ENCODE data around the gene NFKB1. TPM values are rescaled to one million over a fixed set of nuclear protein-coding genes. Genes with fewer than 3 reads are reported as not detected.

The NFKB1 gene
- polyA plus RNA-seq, 1 donor (not counting 4 experiments of a cell fraction or from before 2014, with no cell fraction given): 21.8 TPM

DNA sequence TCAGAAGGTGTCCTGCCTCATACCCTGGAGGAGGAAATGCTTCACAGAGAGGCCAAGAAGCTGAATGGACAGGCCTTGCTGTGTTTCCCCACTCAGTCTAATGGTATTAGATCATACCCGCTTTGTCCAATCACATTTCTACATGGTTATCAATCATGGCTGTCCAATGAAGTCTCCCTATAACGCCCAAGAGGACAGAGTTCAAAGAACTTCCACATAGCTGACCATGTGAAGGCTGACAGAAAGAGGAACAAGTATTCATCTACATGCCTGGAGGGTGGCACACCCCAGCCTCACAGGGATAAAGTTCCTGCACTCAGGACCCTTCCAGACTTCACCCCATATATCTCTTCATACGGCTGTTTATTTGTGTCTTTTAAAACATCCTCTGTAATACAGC, 136.2 kb downstream of the NFKB1 start:
- dilution Hi-C loops (cut with MboI; ENCODE audit: extremely low pct_ligation_motif_present, low sequenced_read_pairs): no loop called here
- no peak for FAIRE-seq

DNA sequence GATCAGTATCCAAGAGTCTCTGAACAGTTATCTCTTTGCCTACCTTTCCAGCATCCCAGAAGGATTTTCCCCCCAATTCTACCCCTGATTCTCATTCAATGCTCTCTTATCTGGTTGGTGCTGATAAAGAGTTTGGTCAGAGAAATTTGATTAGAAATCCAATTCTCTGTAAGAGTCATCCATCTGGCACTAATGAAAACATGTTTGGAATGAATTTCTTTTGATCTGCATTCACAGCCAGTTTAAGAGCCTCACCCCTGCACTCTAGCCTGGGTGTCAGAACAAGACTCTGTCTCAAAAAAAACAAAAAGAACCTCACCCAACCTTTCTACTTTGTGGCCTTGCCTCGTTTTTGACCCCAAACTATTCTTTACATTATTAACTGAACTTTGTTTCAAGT, 137.5 kb downstream of the NFKB1 start:
- H3K9me1 ChIP-seq (ENCODE audit: control insufficient read depth, extremely low read depth, insufficient read depth, low read length): no peaks in the 10 kb centered on the region
- no peaks in the 10 kb centered on the region for H3K4me1 ChIP-seq (ENCODE audit: control insufficient read depth, extremely low read depth, insufficient read depth, low read length)
- H3K27me3 ChIP-seq (ENCODE audit: control insufficient read depth, extremely low read depth, insufficient read depth, low read length): no peaks in the 10 kb centered on the region
- H3K9ac ChIP-seq (ENCODE audit: control insufficient read depth, extremely low read depth, insufficient read depth, low read length): no peak overlapping the region
- no peak overlapping the region for H3K27ac ChIP-seq (ENCODE audit: control insufficient read depth, insufficient read depth, low read length)
- no peak overlapping the region for H3K4me3 ChIP-seq (ENCODE audit: control insufficient read depth in 2 of 3, extremely low read depth in 1 of 3, insufficient read depth in 2 of 3, low read depth in 1 of 3, low read length in 3 of 3)
- H3K36me3 ChIP-seq (ENCODE audit: control insufficient read depth in 2 of 2, extremely low read depth in 1 of 2, insufficient read depth in 2 of 2, low read length in 2 of 2): peaks cover 0 to 6% of the 10 kb centered on the region in 2 experiments
- dilution Hi-C loops (cut with MboI; ENCODE audit: extremely low pct_ligation_motif_present, low sequenced_read_pairs): no loop called here
- H3K4me2 ChIP-seq (ENCODE audit: control insufficient read depth, extremely low read depth, insufficient read depth, low read depth, low read length): no peak overlapping the region
- H4K20me1 ChIP-seq (ENCODE audit: control insufficient read depth, extremely low read depth, insufficient read depth, low read length): no peaks in the 10 kb centered on the region
- H3K79me2 ChIP-seq (ENCODE audit: control insufficient read depth, insufficient read depth, low read length): no peaks in the 10 kb centered on the region
- DNase-seq (ENCODE audit: low read depth, low spot score): no peak
- no peak for FAIRE-seq
- H3K9me3 ChIP-seq (ENCODE audit: control insufficient read depth, low read depth, low read length): no peaks in the 10 kb centered on the region
- no peak overlapping the region for H2AFZ ChIP-seq (ENCODE audit: control insufficient read depth, low read length)
- TF ChIP-seq EZH2 (IDR thresholded peaks at IDR 0.05; ENCODE audit: low read length): no peak
- TF ChIP-seq, protein P1, sequence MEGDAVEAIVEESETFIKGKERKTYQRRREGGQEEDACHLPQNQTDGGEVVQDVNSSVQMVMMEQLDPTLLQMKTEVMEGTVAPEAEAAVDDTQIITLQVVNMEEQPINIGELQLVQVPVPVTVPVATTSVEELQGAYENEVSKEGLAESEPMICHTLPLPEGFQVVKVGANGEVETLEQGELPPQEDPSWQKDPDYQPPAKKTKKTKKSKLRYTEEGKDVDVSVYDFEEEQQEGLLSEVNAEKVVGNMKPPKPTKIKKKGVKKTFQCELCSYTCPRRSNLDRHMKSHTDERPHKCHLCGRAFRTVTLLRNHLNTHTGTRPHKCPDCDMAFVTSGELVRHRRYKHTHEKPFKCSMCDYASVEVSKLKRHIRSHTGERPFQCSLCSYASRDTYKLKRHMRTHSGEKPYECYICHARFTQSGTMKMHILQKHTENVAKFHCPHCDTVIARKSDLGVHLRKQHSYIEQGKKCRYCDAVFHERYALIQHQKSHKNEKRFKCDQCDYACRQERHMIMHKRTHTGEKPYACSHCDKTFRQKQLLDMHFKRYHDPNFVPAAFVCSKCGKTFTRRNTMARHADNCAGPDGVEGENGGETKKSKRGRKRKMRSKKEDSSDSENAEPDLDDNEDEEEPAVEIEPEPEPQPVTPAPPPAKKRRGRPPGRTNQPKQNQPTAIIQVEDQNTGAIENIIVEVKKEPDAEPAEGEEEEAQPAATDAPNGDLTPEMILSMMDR (optimal IDR thresholded peaks at IDR 0.05 in 1 of 3, IDR thresholded peaks at IDR 0.05 in 1 of 3, conservative IDR thresholded peaks at IDR 0.05 in 1 of 3; ENCODE audit: extremely low read depth in 1 of 3, insufficient read depth in 2 of 3, low read length in 3 of 3): no peak

More for the DNA sequence above, 136.2 kb downstream of the NFKB1 start:
- Histone ChIP-seq H3K4me3 (ENCODE audit: control insufficient read depth in 2 of 3, extremely low read depth in 1 of 3, insufficient read depth in 2 of 3, low read depth in 1 of 3, low read length in 3 of 3) (no peak overlapping the region), H3K79me2 (ENCODE audit: control insufficient read depth, insufficient read depth, low read length) (no peaks in the 10 kb centered on the region), H2AFZ (ENCODE audit: control insufficient read depth, low read length) (no peak overlapping the region), H3K9me1 (ENCODE audit: control insufficient read depth, extremely low read depth, insufficient read depth, low read length) (no peaks in the 10 kb centered on the region), H3K4me1 (ENCODE audit: control insufficient read depth, extremely low read depth, insufficient read depth, low read length) (no peaks in the 10 kb centered on the region), H3K4me2 (ENCODE audit: control insufficient read depth, extremely low read depth, insufficient read depth, low read depth, low read length) (no peak overlapping the region), H3K9ac (ENCODE audit: control insufficient read depth, extremely low read depth, insufficient read depth, low read length) (no peak overlapping the region), H3K9me3 (ENCODE audit: control insufficient read depth, low read depth, low read length) (no peaks in the 10 kb centered on the region), H3K27ac (ENCODE audit: control insufficient read depth, insufficient read depth, low read length) (no peak overlapping the region), H4K20me1 (ENCODE audit: control insufficient read depth, extremely low read depth, insufficient read depth, low read length) (no peaks in the 10 kb centered on the region), H3K27me3 (ENCODE audit: control insufficient read depth, extremely low read depth, insufficient read depth, low read length) (no peaks in the 10 kb centered on the region), H3K36me3 (ENCODE audit: control insufficient read depth in 2 of 2, extremely low read depth in 1 of 2, insufficient read depth in 2 of 2, low read length in 2 of 2) (peaks cover 0 to 8% of the 10 kb centered on the region in 2 experiments)
- no peak for TF ChIP-seq EZH2 (IDR thresholded peaks at IDR 0.05; ENCODE audit: low read length)
- TF ChIP-seq, protein P1 (optimal IDR thresholded peaks at IDR 0.05 in 1 of 3, IDR thresholded peaks at IDR 0.05 in 1 of 3, conservative IDR thresholded peaks at IDR 0.05 in 1 of 3; ENCODE audit: extremely low read depth in 1 of 3, insufficient read depth in 2 of 3, low read length in 3 of 3): no peak
- no peak for DNase-seq (ENCODE audit: low read depth, low spot score)

All from keratinocyte (primary cell).